ENCODE measurements around the gene TCEAL3. TPM values are rescaled to one million over a fixed set of nuclear protein-coding genes. Genes with fewer than 3 reads are reported as not detected.
A peak's percentile ranks its signal among the peaks of the same experiment; 100 is the strongest.
"Not testable (repeated sequence)": the region's sequence is repeated elsewhere in the genome, so short reads cannot be mapped to it uniquely, and the experiment has no call there.

TCEAL3 gene
- polyA plus RNA-seq, 1 donor: 14.2 TPM

- DNase-seq: peak; percentile 49 to 55
Observed at GRCh38 chrX:103585411-103586313, 22.1 kb upstream of the TCEAL3 start, which contains the start of gene TCEAL4. Gene TCEAL4, plus strand, starts transcription at chrX:103585515. Its CDS starts 1,161 bp downstream, at chrX:103586676.

GRCh38 chrX:103586314-103586646 lies 21.5 kb upstream of the TCEAL3 start:
- no peaks in the 10 kb centered on the region for H3K27me3 ChIP-seq (ENCODE audit: control insufficient read depth, insufficient read depth, low read length)
- H3K4me3 ChIP-seq (ENCODE audit: low read length): peak overlapping the region; percentile 73
- no peaks in the 10 kb centered on the region for H3K9me3 ChIP-seq (ENCODE audit: control insufficient read depth, low read depth, low read length)
- WGBS (ENCODE audit: insufficient coverage, low lambda C conversion rate): no CpG with 5 or more reads among the region's 5 CpGs
- H3K36me3 ChIP-seq (ENCODE audit: control insufficient read depth, insufficient read depth, low read length): no peaks in the 10 kb centered on the region
- H3K27ac ChIP-seq (ENCODE audit: low read length): peak overlapping the region; percentile 74
- DNase-seq: peak in 1 of 2 donors; percentile 26
- H3K4me1 ChIP-seq (ENCODE audit: control insufficient read depth, insufficient read depth, low read length): no peaks in the 10 kb centered on the region

More at GRCh38 chrX:103585411-103586313, 22.1 kb upstream of the TCEAL3 start, which contains the start of gene TCEAL4:
- H3K27ac ChIP-seq (ENCODE audit: low read length): peak within 1 kb of the TSS; percentile 74
- no peaks in the 10 kb centered on the region for H3K9me3 ChIP-seq (ENCODE audit: control insufficient read depth, low read depth, low read length)
- peak within 1 kb of the TSS; percentile 73 for H3K4me3 ChIP-seq (ENCODE audit: low read length)
- H3K27me3 ChIP-seq (ENCODE audit: control insufficient read depth, insufficient read depth, low read length): no peaks in the 10 kb centered on the region
- no peaks in the 10 kb centered on the region for H3K4me1 ChIP-seq (ENCODE audit: control insufficient read depth, insufficient read depth, low read length)
- WGBS (ENCODE audit: insufficient coverage, low lambda C conversion rate): no CpG with 5 or more reads among the region's 56 CpGs
- no peaks in the 10 kb centered on the region for H3K36me3 ChIP-seq (ENCODE audit: control insufficient read depth, insufficient read depth, low read length)

GRCh38 chrX:103586659-103587058 lies 21.1 kb upstream of the TCEAL3 start:
- Histone ChIP-seq H3K27me3 (ENCODE audit: control insufficient read depth, insufficient read depth, low read length) (no peaks in the 10 kb centered on the region), H3K4me1 (ENCODE audit: control insufficient read depth, insufficient read depth, low read length) (no peaks in the 10 kb centered on the region), H3K9me3 (ENCODE audit: control insufficient read depth, low read depth, low read length) (no peaks in the 10 kb centered on the region), H3K4me3 (ENCODE audit: low read length) (peak overlapping the region; percentile 73), H3K36me3 (ENCODE audit: control insufficient read depth, insufficient read depth, low read length) (no peaks in the 10 kb centered on the region), H3K27ac (ENCODE audit: low read length) (peak overlapping the region; percentile 74)
- 71% methylated on average over 4 of the region's 4 CpGs for WGBS (ENCODE audit: insufficient coverage, low lambda C conversion rate)
- no peak for DNase-seq

GRCh38 chrX:103592295-103592694 lies 15.5 kb upstream of the TCEAL3 start:
- H3K4me1 ChIP-seq (ENCODE audit: control insufficient read depth, insufficient read depth, low read length); H3K27me3 ChIP-seq (ENCODE audit: control insufficient read depth, insufficient read depth, low read length); H3K4me3 ChIP-seq (ENCODE audit: low read length); H3K27ac ChIP-seq (ENCODE audit: low read length); H3K36me3 ChIP-seq (ENCODE audit: control insufficient read depth, insufficient read depth, low read length); H3K9me3 ChIP-seq (ENCODE audit: control insufficient read depth, low read depth, low read length); DNase-seq: not testable (repeated sequence)
- no CpG with 5 or more reads among the region's 1 CpG for WGBS (ENCODE audit: insufficient coverage, low lambda C conversion rate)

GRCh38 chrX:103595202-103595601 lies 12.6 kb upstream of the TCEAL3 start:
- no CpG with 5 or more reads among the region's 6 CpGs for WGBS (ENCODE audit: insufficient coverage, low lambda C conversion rate)
- not testable (repeated sequence) for H3K27me3 ChIP-seq (ENCODE audit: control insufficient read depth, insufficient read depth, low read length); H3K36me3 ChIP-seq (ENCODE audit: control insufficient read depth, insufficient read depth, low read length); DNase-seq; H3K4me1 ChIP-seq (ENCODE audit: control insufficient read depth, insufficient read depth, low read length); H3K9me3 ChIP-seq (ENCODE audit: control insufficient read depth, low read depth, low read length); H3K4me3 ChIP-seq (ENCODE audit: low read length); H3K27ac ChIP-seq (ENCODE audit: low read length)

- Histone ChIP-seq H3K27me3 (ENCODE audit: control insufficient read depth, insufficient read depth, low read length) (no peaks in the 10 kb centered on the region), H3K9me3 (ENCODE audit: control insufficient read depth, low read depth, low read length) (no peaks in the 10 kb centered on the region), H3K36me3 (ENCODE audit: control insufficient read depth, insufficient read depth, low read length) (peaks cover 5% of the 10 kb centered on the region), H3K27ac (ENCODE audit: low read length) (peak overlapping the region; percentile 45), H3K4me3 (ENCODE audit: low read length) (peak overlapping the region; percentile 71), H3K4me1 (ENCODE audit: control insufficient read depth, insufficient read depth, low read length) (peaks cover 2% of the 10 kb centered on the region)
- no CpG with 5 or more reads among the region's 21 CpGs for WGBS (ENCODE audit: insufficient coverage, low lambda C conversion rate)
- peak in 1 of 2 donors; percentile 10 for DNase-seq
Observed at GRCh38 chrX:103608306-103608963, 672 bp downstream of the TCEAL3 start.

- no peak for DNase-seq
- Histone ChIP-seq H3K27ac (ENCODE audit: low read length) (no peak overlapping the region), H3K4me3 (ENCODE audit: low read length) (no peak overlapping the region), H3K27me3 (ENCODE audit: control insufficient read depth, insufficient read depth, low read length) (no peaks in the 10 kb centered on the region), H3K9me3 (ENCODE audit: control insufficient read depth, low read depth, low read length) (no peaks in the 10 kb centered on the region), H3K36me3 (ENCODE audit: control insufficient read depth, insufficient read depth, low read length) (no peaks in the 10 kb centered on the region), H3K4me1 (ENCODE audit: control insufficient read depth, insufficient read depth, low read length) (peaks cover 2% of the 10 kb centered on the region)
- WGBS (ENCODE audit: insufficient coverage, low lambda C conversion rate): no CpG with 5 or more reads among the region's 1 CpG
Observed at GRCh38 chrX:103610282-103610681, 2.5 kb downstream of the TCEAL3 start.

- DNase-seq: no peak
- no peak overlapping the region for H3K27ac ChIP-seq (ENCODE audit: low read length)
- H3K36me3 ChIP-seq (ENCODE audit: control insufficient read depth, insufficient read depth, low read length): no peaks in the 10 kb centered on the region
- H3K4me3 ChIP-seq (ENCODE audit: low read length): no peak overlapping the region
- no peaks in the 10 kb centered on the region for H3K27me3 ChIP-seq (ENCODE audit: control insufficient read depth, insufficient read depth, low read length)
- no peaks in the 10 kb centered on the region for H3K4me1 ChIP-seq (ENCODE audit: control insufficient read depth, insufficient read depth, low read length)
- no peaks in the 10 kb centered on the region for H3K9me3 ChIP-seq (ENCODE audit: control insufficient read depth, low read depth, low read length)
- no CpG with 5 or more reads among the region's 1 CpG for WGBS (ENCODE audit: insufficient coverage, low lambda C conversion rate)
Observed at GRCh38 chrX:103613362-103613890, 5.7 kb downstream of the TCEAL3 start.

GRCh38 chrX:103614999-103615398 lies 7.2 kb downstream of the TCEAL3 start:
- H3K27me3 ChIP-seq (ENCODE audit: control insufficient read depth, insufficient read depth, low read length): no peaks in the 10 kb centered on the region
- no peak for DNase-seq
- H3K36me3 ChIP-seq (ENCODE audit: control insufficient read depth, insufficient read depth, low read length): no peaks in the 10 kb centered on the region
- WGBS (ENCODE audit: insufficient coverage, low lambda C conversion rate): no CpG with 5 or more reads among the region's 1 CpG
- no peak overlapping the region for H3K4me3 ChIP-seq (ENCODE audit: low read length)
- H3K27ac ChIP-seq (ENCODE audit: low read length): no peak overlapping the region
- H3K4me1 ChIP-seq (ENCODE audit: control insufficient read depth, insufficient read depth, low read length): no peaks in the 10 kb centered on the region
- no peaks in the 10 kb centered on the region for H3K9me3 ChIP-seq (ENCODE audit: control insufficient read depth, low read depth, low read length)

GRCh38 chrX:103615781-103616371 lies 8.1 kb downstream of the TCEAL3 start:
- DNase-seq: no peak
- Histone ChIP-seq H3K4me3 (ENCODE audit: low read length) (no peak overlapping the region), H3K9me3 (ENCODE audit: control insufficient read depth, low read depth, low read length) (no peaks in the 10 kb centered on the region), H3K27me3 (ENCODE audit: control insufficient read depth, insufficient read depth, low read length) (no peaks in the 10 kb centered on the region), H3K4me1 (ENCODE audit: control insufficient read depth, insufficient read depth, low read length) (no peaks in the 10 kb centered on the region), H3K27ac (ENCODE audit: low read length) (no peak overlapping the region), H3K36me3 (ENCODE audit: control insufficient read depth, insufficient read depth, low read length) (no peaks in the 10 kb centered on the region)
